K562 (cell line): Measurements from ENCODE around the gene NOS2. TPM values are rescaled to one million over a fixed set of nuclear protein-coding genes. Genes with fewer than 3 reads are reported as not detected.
"Not testable (repeated sequence)": the region's sequence is repeated elsewhere in the genome, so short reads cannot be mapped to it uniquely, and the experiment has no call there.

Experiments
- ATAC-seq: fragments of 200-7000 bp; cut with Tn5 transposase; 3 replicates; pipeline ENCODE4 v1.9.1; 2020; ENCODE audit warnings: moderate library complexity
- BruUV-seq: library from RNA; stranded (reverse); fragments of 400-500 nt; replicated peaks from 2 replicates; lab custom pipeline; 2021; lab: Mats Ljungman, UMichigan
- CTCF ChIA-PET: fragments of 300-600 bp; formaldehyde crosslinking; extraction: SDS; loops from one replicate; lab custom pipeline; 2021; ENCODE audit warnings: low intra/inter-chr PET ratio; lab: Yijun Ruan, JAX
- POLR2A ChIA-PET: fragments of 300-600, 350-650 bp; sonication (Branson Sonifier 250); formaldehyde crosslinking; extraction: SDS; loops from one replicate; lab custom pipeline; 2021; ENCODE audit warnings: antibody characterized with exemption, inconsistent platforms; lab: Yijun Ruan, JAX
- DNase-seq, 4 experiments: peaks; one replicate each; pipeline versions ENCODE4 v3.0.0 to v3.0.0-alpha.2; 2011 to 2018; ENCODE audit warnings: low spot score in 3 of 4, mixed read lengths in 3 of 4; ENCODE audit errors: extremely low read depth in 1 of 4
- FAIRE-seq: peaks from 2 replicates; lab custom pipeline; 2011; peaks lifted over from hg19 to GRCh38; lab: Jason Lieb, UNC
- H2AFZ ChIP-seq: 2 replicates; pipeline ENCODE4 v1.6.0; 2011; ENCODE audit warnings: low read depth, low read length, control low read depth, inconsistent platforms
- H3K27ac ChIP-seq: fragments of 200-600 bp; 3 replicates; pipeline ENCODE4 v1.8.0; 2011; ENCODE audit warnings: low read depth, mild to moderate bottlenecking, control low read depth, inconsistent platforms, low read length, moderate library complexity, mixed read lengths; ENCODE audit errors: extremely low read depth
- H3K27me3 ChIP-seq, 2 experiments: fragments of 300-600 bp in 1 of 2; 2 replicates in 1 of 2; 3 replicates in 1 of 2; pipeline versions ENCODE4 v1.6.0 to v1.8.0; 2011; ENCODE audit warnings: inconsistent platforms in 2 of 2, low read length in 2 of 2, mild to moderate bottlenecking in 1 of 2, mixed read lengths in 1 of 2, moderate library complexity in 1 of 2; ENCODE audit not compliant: control insufficient read depth in 2 of 2, insufficient read depth in 2 of 2
- H3K36me3 ChIP-seq: fragments of 300-600 bp; 3 replicates; pipeline ENCODE4 v1.8.0; 2011; ENCODE audit warnings: mild to moderate bottlenecking, low read length, inconsistent platforms; ENCODE audit not compliant: control insufficient read depth, insufficient read depth
- H3K4me1 ChIP-seq, 2 experiments: fragments of 200-600 bp in 1 of 2; replicated peaks in 1 of 2; 2 replicates in 1 of 2; 3 replicates in 1 of 2; pipeline versions ENCODE4 v1.5.1 to v1.8.0; 2011; ENCODE audit warnings: inconsistent platforms in 2 of 2, low read length in 2 of 2, mild to moderate bottlenecking in 1 of 2, mixed read lengths in 1 of 2, moderate library complexity in 1 of 2; ENCODE audit not compliant: control insufficient read depth in 2 of 2, insufficient read depth in 2 of 2
- H3K4me2 ChIP-seq: 2 replicates; pipeline ENCODE4 v1.6.1; 2011; ENCODE audit warnings: low read length, control low read depth, inconsistent platforms, mixed read lengths; ENCODE audit not compliant: insufficient read depth
- H3K4me3 ChIP-seq: fragments of 200-600 bp; sonication (generic), shearing (Covaris generic); 2 replicates; pipeline ENCODE4 v1.5.1; 2016; ENCODE audit warnings: control low read depth, inconsistent platforms
- H3K79me2 ChIP-seq: fragments of 200-600 bp; 3 replicates; pipeline ENCODE4 v1.8.0; 2011; ENCODE audit warnings: low read length, inconsistent platforms; ENCODE audit not compliant: control insufficient read depth, insufficient read depth
- H3K9ac ChIP-seq, 2 experiments: 2 replicates each; pipeline versions ENCODE4 v1.6.0 to v1.6.1; 2011; ENCODE audit warnings: low read depth in 2 of 2, low read length in 2 of 2, control low read depth in 1 of 2, inconsistent platforms in 1 of 2, mild to moderate bottlenecking in 1 of 2, mixed read lengths in 1 of 2; ENCODE audit not compliant: insufficient read depth in 1 of 2
- H3K9me1 ChIP-seq: one replicate; pipeline ENCODE4 v1.6.0; 2011; ENCODE audit warnings: inconsistent platforms, mild to moderate bottlenecking, low read length, moderate library complexity; ENCODE audit not compliant: control insufficient read depth, insufficient read depth
- H3K9me3 ChIP-seq: replicated peaks from 2 replicates; pipeline ENCODE4 v1.5.1; 2011; ENCODE audit warnings: low read depth, low read length, inconsistent platforms; ENCODE audit not compliant: control insufficient read depth, insufficient read depth
- H4K20me1 ChIP-seq: replicated peaks from 2 replicates; pipeline ENCODE4 v1.6.1; 2011; ENCODE audit warnings: low read length, inconsistent platforms, mixed read lengths; ENCODE audit not compliant: control insufficient read depth, insufficient read depth
- ARNT ChIP-seq, 2 experiments: fragments of 450-650 bp; IDR thresholded peaks; 2 replicates each; pipeline ENCODE4 v1.6.1; 2016; ENCODE audit warnings: mild to moderate bottlenecking in 1 of 2
- ETV6 ChIP-seq, 3 experiments: fragments of 150-350 bp in 1 of 3; sonication (generic) in 1 of 3; formaldehyde crosslinking in 1 of 3; IDR thresholded peaks; 2 replicates each; pipeline versions ENCODE4 v1.6.1 to v1.8.0; 2014 to 2022; ENCODE audit warnings: borderline replicate concordance in 2 of 3, low read depth in 2 of 3, antibody characterized with exemption in 1 of 3, low read length in 1 of 3, mild to moderate bottlenecking in 1 of 3, missing genetic modification reagents in 1 of 3
- NFE2L1 ChIP-seq: fragments of 450-650 bp; IDR thresholded peaks from 2 replicates; pipeline ENCODE4 v1.6.1; 2016; ENCODE audit warnings: missing genetic modification characterization, low read depth, mild to moderate bottlenecking, missing compliant biosample characterization, moderate library complexity, borderline replicate concordance
- SIN3B ChIP-seq: fragments of 450-650 bp; IDR thresholded peaks from 2 replicates; pipeline ENCODE4 v1.6.1; 2017; ENCODE audit warnings: low read depth, mild to moderate bottlenecking, moderate library complexity
- SRSF9 ChIP-seq: fragments of 200-400 bp; formaldehyde crosslinking; IDR thresholded peaks from 2 replicates; pipeline ENCODE4 v1.6.1; 2017; ENCODE audit warnings: low read depth, low read length, borderline replicate concordance
- TAF9B ChIP-seq: fragments of 450-650 bp; IDR thresholded peaks from 2 replicates; pipeline ENCODE4 v1.6.1; 2018; ENCODE audit warnings: mild to moderate bottlenecking; ENCODE audit not compliant: partially characterized antibody
- ZNF24 ChIP-seq: fragments of 450-650 bp; IDR thresholded peaks from 2 replicates; pipeline ENCODE4 v1.6.1; 2016
- ZNF583 ChIP-seq: fragments of 250-450 bp; sonication (Bioruptor Pico); IDR thresholded peaks from 2 replicates; pipeline ENCODE4 v1.4.0; 2020
- WGBS: fragments of 100-300 bp; shearing (Covaris generic); methylation state at CpG from one replicate; pipeline ENCODE4 v1.1.6; 2016; ENCODE audit warnings: low coverage, mixed read lengths; ENCODE audit not compliant: insufficient coverage; ENCODE audit errors: missing lambda C conversion rate; 5-methylcytosine and 5-hydroxymethylcytosine counted together
- in situ Hi-C: fragments of 300-500 bp; cut with MboI; formaldehyde crosslinking; loops from 4 replicates; pipeline ENCODE4 v1.15.0; 2018; ENCODE audit warnings: inconsistent platforms, mixed read lengths
- intact Hi-C: fragments of 100-400 bp; cut with micrococcal nuclease; formaldehyde crosslinking; loops from 2 replicates; pipeline ENCODE4 v1.14.2; 2022
- polyA plus RNA-seq, 8 experiments: library from polyadenylated mRNA; depleted of rRNA in 4 of 8; stranded (reverse) in 5 of 8; unstranded in 3 of 8; fragments of >200 nt; fragmentation: Nextera tagmentation in 2 of 8; fragmentation: Illumina TruSeq in 1 of 8; extraction: Ambion mirVana in 2 of 8; extraction: Trizol in 1 of 8; gene quantifications; 2 replicates each; pipeline versions ENCODE4 v1.2.1 to v1.2.3, GENCODE V29; 2011 to 2014; ENCODE audit warnings: inconsistent platforms in 1 of 8, missing spikeins in 1 of 8
- total RNA-seq, 7 experiments: library from RNA; depleted of rRNA in 6 of 7; stranded (reverse); fragments of >200 nt in 6 of 7; fragmentation: Illumina TruSeq in 2 of 7; extraction: Trizol in 2 of 7; gene quantifications; 2 replicates each; pipeline versions ENCODE4 v1.2.1 to v1.2.3, GENCODE V29; 2011 to 2021; ENCODE audit warnings: low replicate concordance in 1 of 7

Gene NOS2
- total and polyA plus RNA-seq, 9 of the 15 experiments (the other 6 are each of a cell fraction or from before 2014, with no cell fraction given): not detected

GRCh38 chr17:27832831-27833230 is 32.5 kb upstream of the NOS2 start:
- intact Hi-C loops: no loop called here
- no peaks in the 10 kb centered on the region for H3K9me1 ChIP-seq
- no peaks in the 10 kb centered on the region for H3K36me3 ChIP-seq
- CTCF ChIA-PET: no interaction called here
- no peak overlapping the region for H3K4me2 ChIP-seq
- H3K4me1 ChIP-seq: no peaks in the 10 kb centered on the region
- no peak overlapping the region for H2AFZ ChIP-seq
- BruUV-seq: no TSS peak
- no peaks in the 10 kb centered on the region for H3K79me2 ChIP-seq
- TF ChIP-seq SIN3B: no peak
- TF ChIP-seq ARNT (IDR thresholded peaks at IDR 0.05): no peak
- no peak for TF ChIP-seq SRSF9
- TF ChIP-seq ZNF24: no peak
- no peak for TF ChIP-seq ZNF583 (CRISPR knock-in tag)
- no peak for TF ChIP-seq TAF9B
- TF ChIP-seq NFE2L1 (tag): no peak
- TF ChIP-seq ETV6 (IDR thresholded peaks at IDR 0.05; ENCODE audit: borderline replicate concordance in 1 of 2, low read depth in 2 of 2, low read length in 1 of 2): no peak
- no peak for TF ChIP-seq ETV6 (CRISPR knock-in tag; IDR thresholded peaks at IDR 0.05; ENCODE audit: borderline replicate concordance)
- TF ChIP-seq, all 486 proteins: peak for 0
- no peak overlapping the region for H3K9ac ChIP-seq
- in situ Hi-C loops: no loop called here
- no peak overlapping the region for H3K4me3 ChIP-seq
- DNase-seq (no peak), ATAC-seq (no peak), FAIRE-seq (no peak)
- no peak overlapping the region for H3K27ac ChIP-seq
- no peaks in the 10 kb centered on the region for H4K20me1 ChIP-seq
- POLR2A ChIA-PET: no interaction called here
- H3K27me3 ChIP-seq: peaks cover 4% of the 10 kb centered on the region in 2 experiments; a peak in 3 of 5 replicates
- no peaks in the 10 kb centered on the region for H3K9me3 ChIP-seq

- H3K36me3 ChIP-seq, POLR2A ChIA-PET, H3K4me2 ChIP-seq, ATAC-seq, H3K9me3 ChIP-seq, H3K27me3 ChIP-seq, DNase-seq, H3K4me1 ChIP-seq, H2AFZ ChIP-seq, intact Hi-C loops, H3K9ac ChIP-seq, H3K27ac ChIP-seq, in situ Hi-C loops, H3K79me2 ChIP-seq, H4K20me1 ChIP-seq, H3K9me1 ChIP-seq, BruUV-seq, H3K4me3 ChIP-seq, CTCF ChIA-PET: not testable (repeated sequence)
- FAIRE-seq: peak; percentile 23
- 0% methylated on average over 1 of the region's 1 CpG for WGBS
These were observed 29.6 kb upstream of the NOS2 start for GRCh38 chr17:27829888-27830287.

- H3K9ac ChIP-seq, CTCF ChIA-PET, H2AFZ ChIP-seq, H3K4me2 ChIP-seq, H3K4me3 ChIP-seq, in situ Hi-C loops, H3K27ac ChIP-seq, H3K9me3 ChIP-seq, BruUV-seq, intact Hi-C loops, ATAC-seq, H3K36me3 ChIP-seq, H3K79me2 ChIP-seq, POLR2A ChIA-PET, H3K4me1 ChIP-seq, H3K27me3 ChIP-seq, H3K9me1 ChIP-seq, DNase-seq, H4K20me1 ChIP-seq: not testable (repeated sequence)
- peak; percentile 81 for FAIRE-seq
- no CpG with 5 or more reads among the region's 2 CpGs for whole genome bisulfite sequencing
These were observed 28.9 kb upstream of the NOS2 start for GRCh38 chr17:27829143-27829711.
